H9 (cell line): ENCODE measurements around the gene C3orf70. TPM values are rescaled to one million over a fixed set of nuclear protein-coding genes. Genes with fewer than 3 reads are reported as not detected.

ENCODE experiments used
- DNase-seq: peaks from one replicate; pipeline ENCODE4 v3.0.0-alpha.2; 2017
- H2AFZ ChIP-seq: one replicate; pipeline ENCODE4 v1.6.1; 2013; ENCODE audit warnings: mild to moderate bottlenecking, low read length, control low read depth, moderate library complexity
- H2AK5ac ChIP-seq: 2 replicates; pipeline ENCODE4 v1.6.1; 2013; ENCODE audit warnings: low read length, control low read depth, mixed read lengths; ENCODE audit not compliant: insufficient read length
- H2BK120ac ChIP-seq: one replicate; pipeline ENCODE4 v1.6.1; 2013; ENCODE audit warnings: low read depth, mild to moderate bottlenecking, low read length, control low read depth, inconsistent platforms; ENCODE audit not compliant: poor library complexity, severe bottlenecking
- H2BK12ac ChIP-seq: 2 replicates; pipeline ENCODE4 v1.6.1; 2013; ENCODE audit warnings: low read length, control low read depth, mixed read lengths, low read depth; ENCODE audit not compliant: insufficient read length
- H2BK15ac ChIP-seq: 2 replicates; pipeline ENCODE4 v1.6.1; 2013; ENCODE audit warnings: low read depth, low read length, control low read depth
- H2BK20ac ChIP-seq: one replicate; pipeline ENCODE4 v1.6.1; 2013; ENCODE audit warnings: low read depth, mild to moderate bottlenecking, low read length, control low read depth, inconsistent platforms; ENCODE audit not compliant: poor library complexity, severe bottlenecking
- H2BK5ac ChIP-seq: 2 replicates; pipeline ENCODE4 v1.6.1; 2013; ENCODE audit warnings: low read length, control low read depth, mixed read lengths; ENCODE audit not compliant: insufficient read length
- H3K14ac ChIP-seq: 2 replicates; pipeline ENCODE4 v1.6.1; 2013; ENCODE audit warnings: low read length, control low read depth; ENCODE audit not compliant: insufficient read depth
- H3K18ac ChIP-seq: 2 replicates; pipeline ENCODE4 v1.6.1; 2013; ENCODE audit warnings: low read depth, mild to moderate bottlenecking, mixed read lengths, low read length, control low read depth; ENCODE audit not compliant: insufficient read length
- H3K23ac ChIP-seq: 2 replicates; pipeline ENCODE4 v1.6.1; 2013; ENCODE audit warnings: low read length, control low read depth, mixed read lengths, low read depth; ENCODE audit not compliant: insufficient read length
- H3K23me2 ChIP-seq: 2 replicates; pipeline ENCODE4 v1.6.1; 2013; ENCODE audit warnings: low read depth, mild to moderate bottlenecking, mixed read lengths, low read length, control low read depth; ENCODE audit not compliant: insufficient read length, poor library complexity, severe bottlenecking
- H3K27ac ChIP-seq: 2 replicates; pipeline ENCODE4 v1.5.1; 2013; ENCODE audit warnings: low read length, control low read depth, mixed read lengths, low read depth; ENCODE audit not compliant: insufficient read length
- H3K27me3 ChIP-seq: 2 replicates; pipeline ENCODE4 v1.6.1; 2013; ENCODE audit warnings: low read length, control low read depth, inconsistent platforms; ENCODE audit not compliant: insufficient read depth
- H3K4ac ChIP-seq: 2 replicates; pipeline ENCODE4 v1.6.1; 2013; ENCODE audit warnings: low read depth, mild to moderate bottlenecking, control low read depth, inconsistent platforms, low read length, moderate library complexity
- H3K4me1 ChIP-seq: 2 replicates; pipeline ENCODE4 v1.6.1; 2013; ENCODE audit warnings: low read length, control low read depth, inconsistent platforms; ENCODE audit not compliant: insufficient read depth
- H3K4me2 ChIP-seq: 2 replicates; pipeline ENCODE4 v1.6.1; 2013; ENCODE audit warnings: low read length, control low read depth, mixed read lengths; ENCODE audit not compliant: insufficient read length, insufficient read depth
- H3K56ac ChIP-seq: 2 replicates; pipeline ENCODE4 v1.6.1; 2013; ENCODE audit warnings: low read depth, mild to moderate bottlenecking, mixed read lengths, low read length, control low read depth; ENCODE audit not compliant: insufficient read length
- H3K79me1 ChIP-seq: 2 replicates; pipeline ENCODE4 v1.6.1; 2013; ENCODE audit warnings: low read depth, mild to moderate bottlenecking, moderate library complexity, low read length, control low read depth, inconsistent platforms; ENCODE audit not compliant: insufficient read depth, poor library complexity, severe bottlenecking
- H3K79me2 ChIP-seq: 2 replicates; pipeline ENCODE4 v1.6.1; 2013; ENCODE audit warnings: low read length, control low read depth, inconsistent platforms; ENCODE audit not compliant: insufficient read depth
- H3K9ac ChIP-seq: 2 replicates; pipeline ENCODE4 v1.6.1; 2013; ENCODE audit warnings: low read length, control low read depth, mixed read lengths; ENCODE audit not compliant: insufficient read length; ENCODE audit errors: extremely low read depth
- H3K9me3 ChIP-seq: one replicate; pipeline ENCODE4 v1.6.1; 2013; ENCODE audit warnings: low read depth, low read length, inconsistent platforms; ENCODE audit not compliant: control insufficient read depth
- H3T11ph ChIP-seq: one replicate; pipeline ENCODE4 v1.6.1; 2013; ENCODE audit warnings: mild to moderate bottlenecking, low read length, control low read depth, inconsistent platforms
- H4K20me1 ChIP-seq: one replicate; pipeline ENCODE4 v1.6.1; 2013; ENCODE audit not compliant: control insufficient read depth, insufficient read length, insufficient read depth
- H4K5ac ChIP-seq: 2 replicates; pipeline ENCODE4 v1.6.1; 2013; ENCODE audit warnings: low read depth, mild to moderate bottlenecking, mixed read lengths, low read length, control low read depth; ENCODE audit not compliant: insufficient read length
- H4K8ac ChIP-seq: replicated peaks from 2 replicates; pipeline ENCODE4 v1.6.1; 2013; ENCODE audit warnings: low read length, control low read depth, mixed read lengths, low read depth; ENCODE audit not compliant: insufficient read length
- H4K91ac ChIP-seq: 2 replicates; pipeline ENCODE4 v1.6.1; 2013; ENCODE audit warnings: low read depth, mild to moderate bottlenecking, moderate library complexity, mixed read lengths, low read length, control low read depth; ENCODE audit not compliant: insufficient read length
- H3K27ac Mint-ChIP-seq, 3 experiments: 2 replicates in 2 of 3; 3 replicates in 1 of 3; pipeline ENCODE4 v1.8.0; 2020 to 2021; ENCODE audit warnings: mixed read lengths in 3 of 3, mild to moderate bottlenecking in 1 of 3, moderate library complexity in 1 of 3
- H3K27me3 Mint-ChIP-seq: 2 replicates; pipeline ENCODE4 v1.8.0; 2021; ENCODE audit warnings: low read depth, mild to moderate bottlenecking, moderate library complexity, mixed read lengths
- H3K36me3 Mint-ChIP-seq, 3 experiments: 2 replicates in 2 of 3; 3 replicates in 1 of 3; pipeline ENCODE4 v1.8.0; 2020 to 2021; ENCODE audit warnings: low read depth in 3 of 3, mixed read lengths in 3 of 3; ENCODE audit not compliant: insufficient read depth in 1 of 3
- H3K4me1 Mint-ChIP-seq, 2 experiments: 2 replicates each; pipeline ENCODE4 v1.8.0; 2020; ENCODE audit warnings: mixed read lengths in 2 of 2
- H3K4me3 Mint-ChIP-seq, 2 experiments: 2 replicates in 1 of 2; 3 replicates in 1 of 2; pipeline ENCODE4 v1.8.0; 2020 to 2021; ENCODE audit warnings: mild to moderate bottlenecking in 2 of 2, mixed read lengths in 2 of 2, moderate library complexity in 1 of 2
- H3K9me3 Mint-ChIP-seq, 2 experiments: 2 replicates in 1 of 2; 3 replicates in 1 of 2; pipeline ENCODE4 v1.8.0; 2020; ENCODE audit warnings: mild to moderate bottlenecking in 2 of 2, mixed read lengths in 2 of 2, moderate library complexity in 1 of 2
- WGBS: extraction: QIAGEN DNeasy Blood & Tissue Kit; methylation state at CpG from one replicate; pipeline ENCODE4 v1.1.7; 2013; ENCODE audit warnings: missing lambda C conversion rate, low lambda C conversion rate, mixed read lengths; ENCODE audit not compliant: insufficient read length; ENCODE audit errors: extremely low coverage; 5-methylcytosine and 5-hydroxymethylcytosine counted together
- total RNA-seq: library from RNA; stranded (reverse); gene quantifications from 2 replicates; pipeline ENCODE4 v1.2.1, GENCODE V29; 2021
- TF ChIP-seq, protein P1 (sequence below): fragments of 200-600 bp; sonication (generic); conservative IDR thresholded peaks from 3 replicates; pipeline ENCODE4 v1.8.0; 2021; ENCODE audit warnings: antibody characterized with exemption, mild to moderate bottlenecking

C3orf70 gene
- total RNA-seq, 1 experiment from 2014 or later = 0.52 TPM

DNA sequence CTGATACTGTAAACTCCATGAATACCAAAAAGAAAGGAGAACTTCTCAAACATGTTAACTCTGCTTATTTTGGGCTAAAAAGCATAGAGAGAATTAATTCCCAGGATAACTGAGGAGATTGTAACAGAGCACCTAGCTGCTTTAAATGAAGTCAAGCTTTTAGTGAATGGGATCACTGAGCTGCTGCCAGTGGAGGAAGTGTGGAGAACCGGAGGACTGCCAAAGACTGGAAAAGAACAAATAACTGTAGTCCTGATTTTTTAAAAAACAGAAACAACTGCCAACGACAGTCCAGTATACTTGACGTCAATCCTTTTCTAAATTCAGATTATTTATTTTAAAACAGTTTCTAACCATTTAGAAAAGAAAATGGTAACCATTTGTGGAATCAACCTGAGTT lies 3.3 kb downstream of the C3orf70 start:
- Histone ChIP-seq H2BK120ac (no peak overlapping the region), H3K4ac (no peak overlapping the region), H3K27me3 (peaks cover 7% of the 10 kb centered on the region; the same call in 1 of the 2 replicates), H4K20me1 (no peaks in the 10 kb centered on the region), H2AK5ac (no peak overlapping the region), H3T11ph (no peak overlapping the region), H3K9ac (no peak overlapping the region), H4K8ac (no peak overlapping the region), H3K27ac (no peak overlapping the region), H3K4me2 (no peak overlapping the region), H2BK15ac (no peak overlapping the region), H3K79me2 (no peaks in the 10 kb centered on the region), H2AFZ (no peak overlapping the region), H3K9me3 (no peaks in the 10 kb centered on the region), H3K79me1 (no peaks in the 10 kb centered on the region), H3K4me1 (peaks cover 4% of the 10 kb centered on the region; the same call in 1 of the 2 replicates), H3K23ac (no peak overlapping the region), H2BK20ac (no peak overlapping the region), H3K18ac (no peak overlapping the region), H3K56ac (no peak overlapping the region), H3K14ac (no peak overlapping the region), H4K91ac (no peak overlapping the region), H2BK5ac (no peak overlapping the region), H3K23me2 (peaks cover 13% of the 10 kb centered on the region), H4K5ac (no peak overlapping the region), H2BK12ac (no peak overlapping the region)
- Mint-ChIP-seq H3K4me1 (peaks cover 8 to 11% of the 10 kb centered on the region in 2 experiments), H3K9me3 (no peaks in the 10 kb centered on the region), H3K27ac (no peak overlapping the region), H3K36me3 (no peaks in the 10 kb centered on the region), H3K4me3 (no peak overlapping the region), H3K27me3 (peaks cover 33% of the 10 kb centered on the region)
- no CpG with 5 or more reads among the region's 3 CpGs for WGBS
- no peak for DNase-seq
- TF ChIP-seq, protein P1, sequence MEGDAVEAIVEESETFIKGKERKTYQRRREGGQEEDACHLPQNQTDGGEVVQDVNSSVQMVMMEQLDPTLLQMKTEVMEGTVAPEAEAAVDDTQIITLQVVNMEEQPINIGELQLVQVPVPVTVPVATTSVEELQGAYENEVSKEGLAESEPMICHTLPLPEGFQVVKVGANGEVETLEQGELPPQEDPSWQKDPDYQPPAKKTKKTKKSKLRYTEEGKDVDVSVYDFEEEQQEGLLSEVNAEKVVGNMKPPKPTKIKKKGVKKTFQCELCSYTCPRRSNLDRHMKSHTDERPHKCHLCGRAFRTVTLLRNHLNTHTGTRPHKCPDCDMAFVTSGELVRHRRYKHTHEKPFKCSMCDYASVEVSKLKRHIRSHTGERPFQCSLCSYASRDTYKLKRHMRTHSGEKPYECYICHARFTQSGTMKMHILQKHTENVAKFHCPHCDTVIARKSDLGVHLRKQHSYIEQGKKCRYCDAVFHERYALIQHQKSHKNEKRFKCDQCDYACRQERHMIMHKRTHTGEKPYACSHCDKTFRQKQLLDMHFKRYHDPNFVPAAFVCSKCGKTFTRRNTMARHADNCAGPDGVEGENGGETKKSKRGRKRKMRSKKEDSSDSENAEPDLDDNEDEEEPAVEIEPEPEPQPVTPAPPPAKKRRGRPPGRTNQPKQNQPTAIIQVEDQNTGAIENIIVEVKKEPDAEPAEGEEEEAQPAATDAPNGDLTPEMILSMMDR = no peak
